Neuronal stem cell (in vitro differentiated cells): ENCODE measurements around the gene PFDN1.
A peak's percentile ranks its signal among the peaks of the same experiment; 100 is the strongest.

Experiments
- DNase-seq: peaks from one replicate; pipeline ENCODE4 v3.0.0-alpha.2; 2013; ENCODE audit warnings: low spot score
- H2AFZ ChIP-seq: one replicate; pipeline ENCODE4 v1.6.1; 2013; ENCODE audit warnings: mild to moderate bottlenecking, low read length, inconsistent platforms
- H2AK5ac ChIP-seq: 2 replicates; pipeline ENCODE4 v1.6.1; 2013; ENCODE audit warnings: low read depth, mild to moderate bottlenecking, inconsistent platforms, low read length, moderate library complexity, mixed read lengths
- H2BK120ac ChIP-seq: 2 replicates; pipeline ENCODE4 v1.6.1; 2013; ENCODE audit warnings: low read depth, mild to moderate bottlenecking, inconsistent platforms, low read length, moderate library complexity, mixed read lengths
- H2BK12ac ChIP-seq: one replicate; pipeline ENCODE4 v1.6.1; 2013; ENCODE audit warnings: low read length, inconsistent platforms
- H2BK15ac ChIP-seq: 2 replicates; pipeline ENCODE4 v1.6.1; 2013; ENCODE audit warnings: mild to moderate bottlenecking, low read length, inconsistent platforms, mixed read lengths
- H2BK5ac ChIP-seq: one replicate; pipeline ENCODE4 v1.6.1; 2013; ENCODE audit warnings: inconsistent platforms, mild to moderate bottlenecking, low read length, moderate library complexity
- H3K14ac ChIP-seq: one replicate; pipeline ENCODE4 v1.6.1; 2013; ENCODE audit warnings: low read length, inconsistent platforms
- H3K18ac ChIP-seq: 2 replicates; pipeline ENCODE4 v1.6.1; 2013; ENCODE audit warnings: low read length, inconsistent platforms
- H3K23ac ChIP-seq: 2 replicates; pipeline ENCODE4 v1.6.1; 2013; ENCODE audit warnings: low read depth, mild to moderate bottlenecking, mixed read lengths, low read length, inconsistent platforms; ENCODE audit not compliant: poor library complexity
- H3K27ac ChIP-seq: replicated peaks from 3 replicates; pipeline ENCODE4 v1.5.1; 2013; ENCODE audit warnings: low read length, inconsistent platforms
- H3K27me3 ChIP-seq, 3 experiments: 2 replicates each; pipeline ENCODE4 v1.6.1; 2013; ENCODE audit warnings: low read length in 3 of 3, mild to moderate bottlenecking in 2 of 3, inconsistent platforms in 1 of 3, low read depth in 1 of 3, mixed read lengths in 1 of 3, moderate library complexity in 1 of 3; ENCODE audit not compliant: control insufficient read depth in 3 of 3, insufficient read depth in 3 of 3
- H3K36me3 ChIP-seq, 2 donors: replicated peaks in 1 of 2; 2 replicates each; pipeline ENCODE4 v1.6.1; 2013; ENCODE audit warnings: low read length in 2 of 2; ENCODE audit not compliant: control insufficient read depth in 2 of 2, insufficient read depth in 2 of 2
- H3K4ac ChIP-seq: 2 replicates; pipeline ENCODE4 v1.6.1; 2013; ENCODE audit warnings: inconsistent platforms, mild to moderate bottlenecking, low read length, moderate library complexity
- H3K4me1 ChIP-seq, 2 donors: 1 replicate in 1 of 2; 2 replicates in 1 of 2; pipeline ENCODE4 v1.6.1; 2013; ENCODE audit warnings: low read length in 2 of 2, low read depth in 1 of 2; ENCODE audit not compliant: control insufficient read depth in 2 of 2, insufficient read depth in 1 of 2
- H3K4me2 ChIP-seq: one replicate; pipeline ENCODE4 v1.6.1; 2013; ENCODE audit warnings: mild to moderate bottlenecking, low read length, inconsistent platforms; ENCODE audit not compliant: insufficient read depth, poor library complexity, severe bottlenecking
- H3K4me3 ChIP-seq, 2 donors: 2 replicates each; pipeline ENCODE4 v1.5.1; 2013; ENCODE audit warnings: low read length in 2 of 2, mild to moderate bottlenecking in 2 of 2, inconsistent platforms in 1 of 2, moderate library complexity in 1 of 2
- H3K79me1 ChIP-seq: one replicate; pipeline ENCODE4 v1.6.1; 2013; ENCODE audit warnings: low read depth, mild to moderate bottlenecking, inconsistent platforms, low read length, moderate library complexity
- H3K9ac ChIP-seq: one replicate; pipeline ENCODE4 v1.6.1; 2013; ENCODE audit warnings: mild to moderate bottlenecking, low read depth, low read length, inconsistent platforms; ENCODE audit not compliant: poor library complexity
- H3K9me3 ChIP-seq, 2 donors: replicated peaks in 1 of 2; 2 replicates each; pipeline versions ENCODE3 to v1.6.1; 2013; ENCODE audit warnings: low read length in 2 of 2, mild to moderate bottlenecking in 2 of 2, inconsistent platforms in 1 of 2, low read depth in 1 of 2, mixed read lengths in 1 of 2, moderate library complexity in 1 of 2; ENCODE audit not compliant: control insufficient read depth in 2 of 2, insufficient read depth in 1 of 2
- H4K8ac ChIP-seq: one replicate; pipeline ENCODE4 v1.6.1; 2013; ENCODE audit warnings: low read depth, mild to moderate bottlenecking, inconsistent platforms, low read length, moderate library complexity
- H4K91ac ChIP-seq: one replicate; pipeline ENCODE4 v1.6.1; 2013; ENCODE audit warnings: low read length, low read depth, mild to moderate bottlenecking, inconsistent platforms; ENCODE audit not compliant: poor library complexity
- WGBS, 2 donors: extraction: QIAGEN DNeasy Blood & Tissue Kit; methylation state at CpG; one replicate each; pipeline ENCODE4 v1.1.7; 2013; ENCODE audit warnings: missing lambda C conversion rate in 2 of 2, mixed read lengths in 1 of 2; ENCODE audit not compliant: insufficient read length in 2 of 2, insufficient replicate concordance in 1 of 2; ENCODE audit errors: extremely low coverage in 2 of 2; 5-methylcytosine and 5-hydroxymethylcytosine counted together

PFDN1 gene

GRCh38 chr5:140329739-140330481, 27.0 kb upstream of the PFDN1 start:
- no peaks in the 10 kb centered on the region for H3K27me3 ChIP-seq
- no peak overlapping the region for H3K4me3 ChIP-seq
- H2AFZ ChIP-seq, result peak overlapping the region; percentile 66
- H3K79me1 ChIP-seq, result no peaks in the 10 kb centered on the region
- H2BK5ac ChIP-seq, result no peak overlapping the region
- no peak overlapping the region for H2AK5ac ChIP-seq
- no peaks in the 10 kb centered on the region for H3K9me3 ChIP-seq
- H2BK12ac ChIP-seq, result no peak overlapping the region
- no peak for DNase-seq
- H2BK120ac ChIP-seq, result no peak overlapping the region
- H3K36me3 ChIP-seq, result peaks cover 6 to 7% of the 10 kb centered on the region in 2 donors
- H3K27ac ChIP-seq, result peak overlapping the region; percentile 1
- no peak overlapping the region for H3K18ac ChIP-seq
- no peak overlapping the region for H3K4ac ChIP-seq
- H2BK15ac ChIP-seq, result no peak overlapping the region
- no CpG with 5 or more reads among the region's 5 CpGs for WGBS, 2 donors
- no peak overlapping the region for H3K9ac ChIP-seq
- H4K91ac ChIP-seq, result no peak overlapping the region
- no peak overlapping the region for H3K4me2 ChIP-seq
- H4K8ac ChIP-seq, result no peak overlapping the region
- no peak overlapping the region for H3K23ac ChIP-seq
- peaks cover 8 to 14% of the 10 kb centered on the region in 2 donors for H3K4me1 ChIP-seq
- H3K14ac ChIP-seq, result no peak overlapping the region

GRCh38 chr5:140328036-140328764, 25.3 kb upstream of the PFDN1 start:
- no peak overlapping the region for H2BK120ac ChIP-seq
- no peak overlapping the region for H2AK5ac ChIP-seq
- no peak overlapping the region for H3K23ac ChIP-seq
- H2BK15ac ChIP-seq, result no peak overlapping the region
- H3K79me1 ChIP-seq, result no peaks in the 10 kb centered on the region
- H3K4ac ChIP-seq, result peak overlapping the region; percentile 71
- no peak overlapping the region for H3K9ac ChIP-seq
- peak overlapping the region; percentile 50 for H3K27ac ChIP-seq
- H3K9me3 ChIP-seq, result no peaks in the 10 kb centered on the region
- H3K18ac ChIP-seq, result no peak overlapping the region
- peaks cover 19 to 31% of the 10 kb centered on the region in 2 donors for H3K4me1 ChIP-seq
- H2BK5ac ChIP-seq, result no peak overlapping the region
- no peak overlapping the region for H3K14ac ChIP-seq
- no peak overlapping the region for H3K4me2 ChIP-seq
- no peak overlapping the region for H2BK12ac ChIP-seq
- WGBS, 2 donors, result no CpG with 5 or more reads among the region's 8 CpGs
- H2AFZ ChIP-seq, result peak overlapping the region; percentile 71
- DNase-seq, result no peak
- no peak overlapping the region for H4K8ac ChIP-seq
- peaks cover 4% of the 10 kb centered on the region in 2 donors for H3K36me3 ChIP-seq
- H4K91ac ChIP-seq, result no peak overlapping the region
- no peaks in the 10 kb centered on the region for H3K27me3 ChIP-seq
- no peak overlapping the region for H3K4me3 ChIP-seq

- Histone ChIP-seq H3K4me3 (no peak overlapping the region), H3K4me1 (peaks cover 22 to 36% of the 10 kb centered on the region in 2 donors), H2BK5ac (no peak overlapping the region), H3K23ac (no peak overlapping the region), H2AK5ac (no peak overlapping the region), H3K27me3 (no peaks in the 10 kb centered on the region), H3K4ac (no peak overlapping the region), H2BK12ac (no peak overlapping the region), H3K36me3 (peaks cover 0 to 2% of the 10 kb centered on the region in 2 donors), H2BK120ac (no peak overlapping the region), H3K79me1 (no peaks in the 10 kb centered on the region), H2AFZ (peak overlapping the region; percentile 71), H2BK15ac (no peak overlapping the region), H4K91ac (no peak overlapping the region), H3K18ac (no peak overlapping the region), H3K27ac (peak overlapping the region; percentile 46), H3K14ac (no peak overlapping the region), H3K9me3 (no peaks in the 10 kb centered on the region), H4K8ac (no peak overlapping the region), H3K4me2 (no peak overlapping the region), H3K9ac (no peak overlapping the region)
- no CpG with 5 or more reads among the region's 2 CpGs for WGBS, 2 donors
- DNase-seq, result peak; percentile 37
These were observed 24.7 kb upstream of the PFDN1 start for GRCh38 chr5:140327589-140327988.

GRCh38 chr5:140325486-140325885, 22.6 kb upstream of the PFDN1 start:
- WGBS, 2 donors, result no CpG with 5 or more reads among the region's 3 CpGs
- no peak overlapping the region for H3K9ac ChIP-seq
- no peak overlapping the region for H2BK15ac ChIP-seq
- no peak overlapping the region for H2AFZ ChIP-seq
- no peaks in the 10 kb centered on the region for H3K27me3 ChIP-seq
- no peaks in the 10 kb centered on the region for H3K9me3 ChIP-seq
- no peak overlapping the region for H4K8ac ChIP-seq
- no peak overlapping the region for H3K4me2 ChIP-seq
- no peak overlapping the region for H3K4ac ChIP-seq
- no peak overlapping the region for H2AK5ac ChIP-seq
- H3K18ac ChIP-seq, result no peak overlapping the region
- no peak overlapping the region for H3K4me3 ChIP-seq
- no peak overlapping the region for H4K91ac ChIP-seq
- H3K23ac ChIP-seq, result no peak overlapping the region
- no peak overlapping the region for H2BK5ac ChIP-seq
- no peak overlapping the region for H2BK120ac ChIP-seq
- H3K36me3 ChIP-seq, result no peaks in the 10 kb centered on the region
- DNase-seq, result no peak
- H2BK12ac ChIP-seq, result no peak overlapping the region
- no peak overlapping the region for H3K14ac ChIP-seq
- H3K79me1 ChIP-seq, result no peaks in the 10 kb centered on the region
- H3K4me1 ChIP-seq, result peaks cover 22 to 36% of the 10 kb centered on the region in 2 donors
- H3K27ac ChIP-seq, result no peak overlapping the region
